CMK (cell line): ENCODE data around the gene ARFGAP3.

Experiments used
- DNase-seq: peaks from one replicate; pipeline ENCODE4 v3.0.0-alpha.2; 2010; ENCODE audit warnings: low read depth

ARFGAP3 gene

DNA sequence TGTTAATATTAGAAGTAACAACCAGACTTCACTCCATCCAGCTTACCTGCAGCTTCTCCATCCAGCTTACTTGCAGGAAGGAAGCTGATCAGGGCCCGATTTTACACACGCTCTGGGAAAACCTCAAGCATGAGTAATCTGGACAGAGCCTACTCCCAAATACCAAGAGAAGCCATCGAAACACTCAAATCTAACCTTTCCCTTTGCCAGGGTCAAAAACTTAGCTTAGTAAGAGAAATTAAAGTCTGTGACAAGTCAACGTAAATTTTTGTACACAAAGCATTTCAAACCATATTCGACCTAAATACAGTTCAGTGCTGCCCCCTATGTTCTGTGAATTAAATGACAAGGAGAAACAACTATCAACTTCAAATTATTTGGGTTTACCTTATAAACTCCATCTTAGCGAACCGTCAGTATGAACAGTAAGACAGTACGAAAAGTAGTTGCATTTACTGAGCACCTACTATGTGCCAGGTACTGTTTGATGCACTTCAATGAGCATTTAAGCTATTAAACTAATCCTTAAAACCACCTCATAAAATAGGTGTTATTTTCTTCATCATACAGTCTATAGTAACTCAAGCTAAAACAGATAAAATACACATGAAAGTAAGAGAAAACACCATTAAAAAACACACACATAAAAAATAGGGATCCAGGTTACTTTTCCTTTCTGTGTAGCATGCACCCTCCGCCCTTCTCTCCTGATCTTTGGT is 36.9 kb downstream of the ARFGAP3 start:
- no peak for DNase-seq

GRCh38 chr22:42819412-42820044 is 37.5 kb downstream of the ARFGAP3 start:
- DNase-seq = no peak

DNA sequence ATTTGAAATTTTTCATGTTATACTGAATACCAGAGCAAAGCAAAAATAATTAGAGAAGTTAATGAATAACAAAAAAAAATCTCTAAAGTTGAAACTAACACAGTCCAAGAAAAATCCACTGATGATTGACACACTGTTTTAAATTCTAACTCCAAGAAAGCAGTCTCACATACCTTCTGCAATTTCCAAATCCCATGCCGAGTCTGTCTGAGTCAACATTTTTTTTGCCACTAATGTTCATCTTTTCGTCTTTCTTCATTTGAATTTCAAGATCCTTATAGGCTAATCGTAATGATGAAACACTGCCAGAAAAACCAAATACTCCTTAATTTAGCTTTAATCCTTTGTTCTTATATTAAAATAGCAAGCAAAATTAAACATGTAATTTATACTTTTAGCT is 39.5 kb downstream of the ARFGAP3 start:
- DNase-seq = no peak

GRCh38 chr22:42816336-42816735 is 40.7 kb downstream of the ARFGAP3 start:
- no peak for DNase-seq

- no peak for DNase-seq
These were observed 42.5 kb downstream of the ARFGAP3 start for GRCh38 chr22:42814616-42815015.

- no peak for DNase-seq
These were observed 42.9 kb downstream of the ARFGAP3 start for GRCh38 chr22:42814215-42814614.

DNA sequence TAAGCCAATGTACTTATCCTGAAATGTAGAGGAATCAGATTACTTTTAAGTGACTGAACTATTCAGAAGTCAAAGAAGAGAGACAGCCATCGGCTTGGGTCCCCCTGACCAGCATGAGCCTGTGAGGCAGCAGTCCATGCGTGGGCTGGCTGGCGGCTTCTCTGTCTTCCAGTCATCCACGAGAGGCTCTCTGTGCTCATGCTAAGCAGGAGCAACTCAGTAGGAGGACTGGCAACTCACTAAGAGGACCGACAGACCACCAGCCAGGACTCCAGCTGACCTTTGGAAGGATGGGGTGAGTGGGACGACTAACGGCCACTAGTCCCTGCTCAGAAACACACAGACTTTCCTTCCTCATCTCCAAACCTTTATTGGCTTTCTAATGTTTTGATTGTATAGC is 43.6 kb downstream of the ARFGAP3 start:
- no peak for DNase-seq

GRCh38 chr22:42811459-42811858 is 45.6 kb downstream of the ARFGAP3 start:
- no peak for DNase-seq

GRCh38 chr22:42808521-42808920 is 48.6 kb downstream of the ARFGAP3 start:
- no peak for DNase-seq

- no peak for DNase-seq
These were observed 49.9 kb downstream of the ARFGAP3 start for GRCh38 chr22:42807185-42807584.

DNA sequence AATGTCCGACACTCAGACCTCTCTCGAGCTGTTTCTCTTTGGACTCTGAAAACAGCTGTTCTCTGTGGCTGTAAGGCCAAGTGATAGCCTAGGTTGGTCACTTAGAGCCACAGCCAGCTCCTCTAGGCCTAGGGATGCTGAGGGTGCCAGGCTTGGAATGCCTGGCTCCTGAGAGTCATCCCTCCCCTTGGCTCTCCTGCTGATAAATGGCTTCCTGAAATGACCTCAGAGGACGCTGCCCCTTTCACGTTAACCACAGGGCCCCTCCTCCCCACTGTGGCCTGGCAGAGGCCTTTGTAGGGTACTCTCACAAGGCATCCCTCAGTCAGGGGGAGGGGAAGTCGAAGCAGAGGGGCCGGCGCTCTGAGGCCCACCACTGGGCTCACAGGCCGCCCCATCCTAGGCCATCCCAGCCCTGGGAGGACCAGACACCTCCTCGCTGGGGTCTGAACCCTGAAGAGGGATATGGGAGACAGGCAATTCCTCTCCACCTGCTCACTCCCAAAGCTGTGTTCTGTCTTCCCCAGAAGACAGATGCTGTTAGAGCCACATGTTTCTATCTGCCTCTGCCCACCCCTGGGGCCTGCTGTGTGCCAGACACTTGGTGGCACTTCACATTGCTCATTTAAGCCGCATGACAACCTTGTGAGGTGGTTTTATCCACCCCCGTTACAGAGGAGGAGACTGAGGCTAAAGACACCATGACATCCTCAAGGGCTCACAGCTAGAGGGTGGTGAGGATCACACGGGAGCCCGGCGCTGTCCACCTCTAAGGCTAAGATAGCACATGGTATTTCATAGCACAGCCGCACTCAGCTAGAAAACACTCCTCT is 50.9 kb downstream of the ARFGAP3 start:
- peak; percentile 12 for DNase-seq

DNA sequence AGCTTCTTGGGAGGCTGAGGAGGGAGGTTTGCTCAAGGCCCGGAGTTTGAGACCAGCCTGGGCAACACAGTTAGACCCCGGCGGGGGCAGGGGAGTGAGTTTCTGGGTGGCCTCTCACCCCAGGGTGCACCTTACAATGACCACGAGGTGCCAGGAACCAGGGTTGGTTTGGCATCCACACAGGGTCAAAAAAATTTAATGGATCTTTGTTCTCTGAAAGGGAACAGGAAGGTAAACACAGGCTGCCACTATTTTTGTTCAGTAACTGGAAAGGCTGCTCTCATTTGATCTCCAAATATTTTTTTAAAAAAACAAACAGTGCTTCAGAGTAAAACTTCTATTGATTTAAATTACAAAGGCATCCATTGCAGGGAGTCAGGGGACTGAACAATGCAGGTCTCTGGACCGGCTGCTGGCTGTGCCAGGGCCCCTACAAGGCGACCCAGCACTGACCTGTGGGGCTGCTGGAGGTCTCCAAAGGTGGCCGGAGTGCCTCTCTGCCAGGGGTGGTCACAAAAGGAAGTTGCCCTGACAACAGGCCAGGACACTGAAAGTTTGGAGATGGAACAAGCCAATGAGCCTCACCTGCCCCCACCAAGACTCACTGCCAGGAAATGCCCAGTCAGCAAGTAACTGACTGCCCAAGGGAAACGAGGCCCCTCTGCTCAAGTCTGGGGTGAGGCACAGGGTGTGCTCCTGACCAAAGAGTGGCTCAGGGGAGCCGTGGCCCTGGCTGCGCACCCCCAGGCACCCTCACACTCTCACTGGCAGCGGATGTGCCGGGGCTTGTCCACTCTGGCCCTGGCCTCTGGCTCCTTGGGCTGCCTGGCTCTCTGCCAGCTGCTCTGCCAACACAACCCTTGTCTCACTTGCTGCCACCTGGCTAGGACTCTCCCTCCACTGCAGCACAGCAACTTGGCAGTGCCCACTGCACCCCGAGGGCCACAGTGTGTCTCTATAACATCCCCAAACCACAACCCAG is 51.8 kb downstream of the ARFGAP3 start:
- no peak for DNase-seq

DNA sequence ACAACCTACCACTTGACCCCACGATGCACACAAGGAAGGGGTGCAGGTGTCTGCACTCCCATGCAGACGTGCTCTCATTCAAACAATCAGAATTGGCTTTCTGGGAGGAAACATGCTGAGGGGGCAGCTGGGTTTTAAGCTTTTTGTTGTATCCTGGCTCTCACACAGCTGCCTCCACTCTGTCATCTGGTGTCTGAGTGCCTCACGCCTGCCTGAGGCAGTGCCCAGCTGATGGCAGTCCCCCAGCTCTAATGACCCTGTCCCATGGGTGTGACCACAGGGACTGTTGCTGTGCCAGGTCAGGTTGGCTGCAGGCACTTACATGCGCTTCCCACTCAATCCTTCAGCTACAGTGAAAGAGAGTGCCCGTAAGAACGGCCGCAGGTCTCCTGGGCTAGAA is 53.7 kb downstream of the ARFGAP3 start:
- DNase-seq = no peak

- no peak for DNase-seq
These were observed 55.6 kb downstream of the ARFGAP3 start for GRCh38 chr22:42801252-42802080.

DNA sequence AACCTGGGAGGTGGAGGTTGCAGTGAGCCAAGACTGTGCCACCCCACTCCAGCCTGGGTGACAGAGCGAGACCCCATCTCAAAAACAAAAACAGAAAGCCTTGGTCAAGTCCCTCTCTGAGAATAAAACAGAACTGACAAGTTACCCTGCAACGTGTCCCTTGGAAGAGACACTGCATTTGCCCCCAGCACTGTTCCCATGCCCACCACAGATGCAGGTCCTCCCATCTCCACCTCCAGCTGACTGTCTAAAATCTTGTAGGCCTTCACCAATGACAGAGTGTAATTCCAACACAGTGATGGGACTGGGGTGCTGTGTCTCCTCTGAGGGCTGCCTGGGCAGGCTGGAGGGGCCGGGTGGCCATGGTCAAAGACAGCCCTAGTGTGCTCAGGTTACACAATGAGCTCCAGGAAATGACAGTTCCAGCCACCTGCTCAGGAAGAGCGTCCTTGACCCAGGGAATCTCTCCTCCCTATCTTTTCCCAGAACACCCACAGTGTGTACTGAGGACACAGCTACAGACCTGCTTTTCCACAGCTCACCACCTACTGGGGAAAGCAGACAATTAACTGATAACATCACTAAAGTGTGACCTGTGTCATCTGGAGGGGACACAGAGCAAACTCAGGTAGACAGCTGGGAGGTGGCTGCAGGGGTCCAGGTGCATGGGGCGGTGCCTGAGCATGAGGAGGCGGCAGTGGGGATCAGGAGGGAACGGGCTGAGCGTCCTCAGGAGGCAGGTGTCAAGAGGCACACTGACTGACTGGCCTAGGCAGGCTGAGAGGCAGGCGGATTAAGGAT is 56.4 kb downstream of the ARFGAP3 start:
- no peak for DNase-seq

DNA sequence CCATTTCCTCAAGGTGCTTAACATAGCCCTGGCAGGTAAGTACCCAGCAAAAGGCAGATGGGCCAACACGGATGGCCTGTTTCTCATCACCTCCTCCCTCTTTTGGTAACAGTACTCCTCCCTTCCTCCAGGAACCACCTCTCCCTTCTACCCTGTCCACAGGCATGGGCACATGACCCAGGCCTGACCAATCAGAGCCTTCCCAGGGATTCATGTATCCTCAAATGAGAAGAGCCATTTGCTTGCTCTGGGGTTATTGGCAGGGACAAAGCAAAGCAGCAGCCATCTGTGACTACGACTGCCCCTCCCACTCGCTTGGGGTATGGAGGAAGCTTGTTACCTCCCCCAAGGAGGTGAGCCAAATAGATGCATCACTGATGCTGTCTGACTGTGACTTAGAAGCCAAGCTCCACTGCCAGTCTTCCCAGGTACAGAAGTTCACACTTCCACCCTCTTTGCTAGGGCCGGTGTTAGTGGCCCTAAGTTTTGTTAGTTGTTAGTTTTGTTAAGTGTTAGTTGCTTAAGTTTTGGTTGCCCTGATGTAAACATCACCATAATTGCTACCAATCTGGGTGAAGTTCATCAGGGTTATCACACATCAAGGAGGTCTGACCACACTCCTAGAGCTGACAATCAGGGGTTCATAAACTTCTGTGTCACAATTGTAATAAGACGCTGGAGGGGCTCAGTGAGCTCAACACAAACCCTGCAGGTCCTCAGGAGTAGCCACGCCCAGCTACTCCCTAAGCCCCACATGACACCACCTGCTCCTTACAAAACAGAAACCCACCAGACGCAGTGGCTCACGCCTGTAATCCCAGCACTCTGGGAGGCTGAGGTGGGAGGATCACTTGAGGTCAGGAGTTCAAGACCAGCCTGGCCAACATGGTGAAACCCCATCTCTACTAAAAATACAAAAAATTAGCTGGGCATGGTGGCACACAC is 57.3 kb downstream of the ARFGAP3 start:
- no peak for DNase-seq

- DNase-seq = no peak
These were observed 58.0 kb downstream of the ARFGAP3 start for GRCh38 chr22:42799061-42799460.

- no peak for DNase-seq
These were observed 60.1 kb downstream of the ARFGAP3 start for GRCh38 chr22:42797011-42797410.

- DNase-seq = no peak
These were observed 61.0 kb downstream of the ARFGAP3 start for GRCh38 chr22:42796081-42796480.
